ENCODE measurements around the gene RBMS3.

RBMS3 gene

DNA sequence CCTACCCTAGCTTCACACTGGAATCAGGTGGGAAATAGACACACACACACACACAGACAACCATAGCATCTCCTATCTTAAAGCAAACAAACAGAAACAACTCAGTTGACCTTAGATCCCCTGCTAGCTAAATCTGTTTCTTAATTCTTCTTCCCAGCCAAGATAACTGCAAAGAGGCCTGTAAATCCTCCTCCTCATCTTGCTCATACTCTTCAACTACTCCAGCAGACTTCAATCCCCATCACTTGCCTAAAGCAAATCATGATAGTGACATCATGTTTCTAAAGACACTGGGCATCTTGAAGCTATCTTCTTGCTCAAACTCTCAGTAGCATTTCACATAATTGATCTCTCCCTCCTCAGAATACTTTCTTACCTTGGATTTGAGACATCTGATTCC lies 303.0 kb downstream of the RBMS3 start:
- no peaks in the 10 kb centered on the region for H3K36me3 ChIP-seq (ENCODE audit: control insufficient read depth, insufficient read depth, low read length)
- H3K27me3 ChIP-seq (replicated peaks; ENCODE audit: control insufficient read depth, insufficient read depth, low read length): no peaks in the 10 kb centered on the region
- DNase-seq (ENCODE audit: extremely low read depth, insufficient read length): no peak
- H3K4me3 ChIP-seq (replicated peaks; ENCODE audit: low read depth, low read length): no peak overlapping the region
- TF ChIP-seq, protein P1, sequence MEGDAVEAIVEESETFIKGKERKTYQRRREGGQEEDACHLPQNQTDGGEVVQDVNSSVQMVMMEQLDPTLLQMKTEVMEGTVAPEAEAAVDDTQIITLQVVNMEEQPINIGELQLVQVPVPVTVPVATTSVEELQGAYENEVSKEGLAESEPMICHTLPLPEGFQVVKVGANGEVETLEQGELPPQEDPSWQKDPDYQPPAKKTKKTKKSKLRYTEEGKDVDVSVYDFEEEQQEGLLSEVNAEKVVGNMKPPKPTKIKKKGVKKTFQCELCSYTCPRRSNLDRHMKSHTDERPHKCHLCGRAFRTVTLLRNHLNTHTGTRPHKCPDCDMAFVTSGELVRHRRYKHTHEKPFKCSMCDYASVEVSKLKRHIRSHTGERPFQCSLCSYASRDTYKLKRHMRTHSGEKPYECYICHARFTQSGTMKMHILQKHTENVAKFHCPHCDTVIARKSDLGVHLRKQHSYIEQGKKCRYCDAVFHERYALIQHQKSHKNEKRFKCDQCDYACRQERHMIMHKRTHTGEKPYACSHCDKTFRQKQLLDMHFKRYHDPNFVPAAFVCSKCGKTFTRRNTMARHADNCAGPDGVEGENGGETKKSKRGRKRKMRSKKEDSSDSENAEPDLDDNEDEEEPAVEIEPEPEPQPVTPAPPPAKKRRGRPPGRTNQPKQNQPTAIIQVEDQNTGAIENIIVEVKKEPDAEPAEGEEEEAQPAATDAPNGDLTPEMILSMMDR (IDR thresholded peaks at IDR 0.05; ENCODE audit: insufficient read depth, low read length, poor library complexity, severe bottlenecking): no peak

DNA sequence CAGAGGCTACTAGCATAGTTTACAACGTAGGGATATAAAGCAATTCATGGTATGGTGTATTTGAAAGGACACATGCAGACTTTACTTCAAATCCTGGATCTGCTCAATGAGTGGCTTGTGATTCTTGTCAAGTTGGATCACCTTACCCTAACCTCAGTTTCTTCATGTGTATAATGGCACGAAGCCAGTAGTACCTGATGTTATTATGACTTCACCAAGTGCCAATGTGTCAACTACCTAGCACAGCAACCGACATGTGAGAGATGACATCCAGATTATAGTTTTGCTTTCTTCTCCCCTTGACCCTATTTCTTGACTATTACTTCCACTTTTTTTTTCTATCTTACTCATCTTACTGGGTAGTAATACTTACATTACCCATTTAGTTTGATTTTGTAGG lies 304.5 kb downstream of the RBMS3 start:
- H3K4me3 ChIP-seq (replicated peaks; ENCODE audit: low read depth, low read length): no peak overlapping the region
- H3K27me3 ChIP-seq (replicated peaks; ENCODE audit: control insufficient read depth, insufficient read depth, low read length): no peaks in the 10 kb centered on the region
- H3K36me3 ChIP-seq (ENCODE audit: control insufficient read depth, insufficient read depth, low read length): no peaks in the 10 kb centered on the region
- TF ChIP-seq, protein P1 (IDR thresholded peaks at IDR 0.05; ENCODE audit: insufficient read depth, low read length, poor library complexity, severe bottlenecking): no peak
- DNase-seq (ENCODE audit: extremely low read depth, insufficient read length): no peak

DNA sequence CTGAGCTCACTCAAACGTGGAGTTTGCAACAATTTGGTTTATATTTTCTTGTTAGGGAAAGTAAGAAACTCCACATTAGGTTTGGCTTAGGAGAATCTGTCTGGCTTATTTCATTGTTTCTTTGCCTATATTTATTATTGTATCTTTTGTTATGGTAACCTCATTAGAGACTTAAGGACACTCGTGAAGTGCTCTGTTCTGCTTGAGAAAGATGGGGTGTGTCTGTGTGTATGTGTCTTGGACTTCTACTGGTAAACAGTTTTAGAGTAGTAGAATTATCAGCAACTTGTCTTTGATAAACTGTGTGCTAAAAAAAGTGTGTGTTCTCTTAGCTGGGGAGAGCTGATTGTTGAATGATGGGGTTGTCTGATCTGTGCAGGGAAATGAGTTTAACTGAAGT lies 306.5 kb downstream of the RBMS3 start:
- DNase-seq (ENCODE audit: extremely low read depth, insufficient read length): no peak
- H3K36me3 ChIP-seq (ENCODE audit: control insufficient read depth, insufficient read depth, low read length): no peaks in the 10 kb centered on the region
- TF ChIP-seq, protein P1 (IDR thresholded peaks at IDR 0.05; ENCODE audit: insufficient read depth, low read length, poor library complexity, severe bottlenecking): no peak
- no peaks in the 10 kb centered on the region for H3K27me3 ChIP-seq (replicated peaks; ENCODE audit: control insufficient read depth, insufficient read depth, low read length)
- no peak overlapping the region for H3K4me3 ChIP-seq (replicated peaks; ENCODE audit: low read depth, low read length)

DNA sequence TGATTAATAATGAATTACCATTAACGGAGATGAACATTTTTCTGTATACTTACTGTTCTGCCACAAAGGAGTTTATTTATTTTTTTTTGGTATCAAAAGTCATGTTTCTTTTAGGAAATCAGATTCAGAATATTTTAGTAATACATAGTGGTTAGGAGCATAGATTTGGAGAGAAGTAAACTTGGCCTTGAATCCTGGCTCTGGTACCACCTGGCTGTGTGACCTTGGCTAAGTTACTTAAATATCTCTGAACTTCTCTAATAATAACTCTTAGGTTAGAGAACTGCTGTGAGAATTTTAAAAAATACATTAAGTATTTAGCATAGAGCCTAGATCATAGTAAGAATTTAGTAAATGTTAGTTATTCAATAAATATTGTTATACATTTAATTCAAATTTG lies 309.1 kb downstream of the RBMS3 start:
- Histone ChIP-seq H3K4me3 (replicated peaks; ENCODE audit: low read depth, low read length) (no peak overlapping the region), H3K36me3 (ENCODE audit: control insufficient read depth, insufficient read depth, low read length) (no peaks in the 10 kb centered on the region), H3K27me3 (replicated peaks; ENCODE audit: control insufficient read depth, insufficient read depth, low read length) (no peaks in the 10 kb centered on the region)
- TF ChIP-seq, protein P1 (IDR thresholded peaks at IDR 0.05; ENCODE audit: insufficient read depth, low read length, poor library complexity, severe bottlenecking): no peak
- no peak for DNase-seq (ENCODE audit: extremely low read depth, insufficient read length)

DNA sequence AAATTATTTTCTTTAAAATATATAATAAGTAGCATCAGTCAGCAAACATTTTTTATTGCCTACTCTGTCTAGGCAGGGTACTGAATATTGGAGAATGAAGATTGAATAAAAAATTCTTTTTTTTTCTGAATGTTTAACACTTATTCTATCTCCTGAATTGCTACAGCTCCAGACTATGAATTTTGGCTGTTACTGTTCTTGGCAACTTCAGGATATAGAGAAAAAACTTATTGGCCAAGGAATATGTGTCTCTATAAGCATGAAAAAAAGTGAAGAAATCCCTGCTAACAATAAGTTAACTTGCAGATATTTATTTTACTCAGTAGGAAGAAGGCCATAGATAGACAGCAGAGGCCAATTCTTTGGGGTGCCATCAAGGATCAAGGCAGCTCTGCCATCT lies 309.6 kb downstream of the RBMS3 start:
- no peak for DNase-seq (ENCODE audit: extremely low read depth, insufficient read length)
- no peak overlapping the region for H3K4me3 ChIP-seq (replicated peaks; ENCODE audit: low read depth, low read length)
- H3K27me3 ChIP-seq (replicated peaks; ENCODE audit: control insufficient read depth, insufficient read depth, low read length): no peaks in the 10 kb centered on the region
- no peaks in the 10 kb centered on the region for H3K36me3 ChIP-seq (ENCODE audit: control insufficient read depth, insufficient read depth, low read length)
- TF ChIP-seq, protein P1 (IDR thresholded peaks at IDR 0.05; ENCODE audit: insufficient read depth, low read length, poor library complexity, severe bottlenecking): no peak

DNA sequence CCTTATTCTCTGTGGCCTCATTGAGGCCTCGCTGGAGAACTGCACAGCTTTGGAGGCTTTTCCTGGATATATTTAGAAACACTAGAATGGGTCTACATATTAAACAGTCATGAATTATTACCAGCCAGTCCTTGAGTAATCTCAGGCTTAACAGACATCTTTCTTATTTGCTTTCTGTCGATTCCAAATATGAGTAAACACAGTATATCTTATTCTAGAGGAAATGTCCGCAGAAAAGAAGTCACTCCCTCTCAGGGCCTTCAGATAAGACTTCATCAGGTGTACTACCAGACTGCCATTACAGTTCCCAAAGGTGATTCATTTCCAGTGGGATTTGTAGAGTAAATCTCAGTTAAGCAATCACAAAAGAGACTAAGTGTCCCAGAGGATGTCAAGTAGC lies 310.7 kb downstream of the RBMS3 start:
- Histone ChIP-seq H3K36me3 (ENCODE audit: control insufficient read depth, insufficient read depth, low read length) (no peaks in the 10 kb centered on the region), H3K27me3 (replicated peaks; ENCODE audit: control insufficient read depth, insufficient read depth, low read length) (no peaks in the 10 kb centered on the region), H3K4me3 (replicated peaks; ENCODE audit: low read depth, low read length) (no peak overlapping the region)
- no peak for DNase-seq (ENCODE audit: extremely low read depth, insufficient read length)
- TF ChIP-seq, protein P1 (IDR thresholded peaks at IDR 0.05; ENCODE audit: insufficient read depth, low read length, poor library complexity, severe bottlenecking): no peak
